DMS 273 treated with DMSO at 0.1 percent for 48 hours (cell line): ENCODE data around the gene SLAIN1.

Experiments
- DNase-seq: peaks from one replicate; lab custom pipeline; 2025; lab: John Stamatoyannopoulos, UW

SLAIN1 gene

GRCh38 chr13:77714119-77714755, 16.8 kb downstream of the SLAIN1 start:
- no peak for DNase-seq

DNA sequence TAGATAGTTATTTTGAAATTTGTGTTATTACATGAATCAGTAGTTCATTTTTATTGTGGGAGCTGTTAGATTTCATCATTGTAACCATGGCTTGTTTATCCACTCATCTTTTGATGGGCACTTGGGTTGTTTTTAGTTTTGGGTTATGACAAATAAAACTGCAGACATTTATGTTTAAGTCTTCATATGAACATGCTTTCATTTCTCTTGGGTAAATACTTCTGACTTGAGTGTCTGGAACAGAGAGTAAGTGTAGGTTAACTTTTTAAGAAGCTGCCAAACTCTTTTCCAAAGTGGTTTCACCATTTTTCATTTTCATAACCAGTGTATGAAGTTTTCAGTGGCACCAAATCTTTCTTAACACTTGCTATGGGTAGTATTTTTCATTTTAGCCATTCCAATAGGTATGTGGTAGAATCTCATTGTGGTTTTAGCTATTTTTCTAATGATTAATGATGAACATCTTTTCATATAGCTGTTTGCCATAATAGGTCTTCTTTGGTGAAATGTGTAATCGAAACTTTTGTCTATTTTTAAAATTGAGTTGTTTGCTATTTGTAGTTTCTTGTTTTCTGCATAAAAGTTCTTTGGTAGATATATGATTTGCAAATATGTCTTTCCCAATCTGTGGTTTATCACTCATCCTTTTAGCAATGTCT, 17.9 kb downstream of the SLAIN1 start:
- no peak for DNase-seq

DNA sequence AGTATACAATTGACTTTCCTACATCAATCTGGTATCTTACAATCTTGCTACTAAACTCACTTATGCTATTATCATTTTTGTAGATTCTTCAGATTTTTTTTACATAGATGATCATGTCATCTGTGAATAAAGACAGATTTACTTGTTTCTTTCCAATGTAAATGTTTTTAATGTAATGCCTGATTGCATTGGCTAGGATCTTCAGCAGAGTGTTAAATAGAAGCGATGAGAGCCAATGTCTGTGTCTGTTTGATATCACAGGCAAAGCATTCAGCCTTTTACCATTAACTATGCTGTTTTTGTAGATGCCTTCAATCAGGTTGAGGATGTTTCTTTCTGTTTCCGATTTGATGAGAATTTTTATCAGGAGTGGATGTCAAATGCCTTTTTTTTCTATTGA, 19.2 kb downstream of the SLAIN1 start:
- no peak for DNase-seq

DNA sequence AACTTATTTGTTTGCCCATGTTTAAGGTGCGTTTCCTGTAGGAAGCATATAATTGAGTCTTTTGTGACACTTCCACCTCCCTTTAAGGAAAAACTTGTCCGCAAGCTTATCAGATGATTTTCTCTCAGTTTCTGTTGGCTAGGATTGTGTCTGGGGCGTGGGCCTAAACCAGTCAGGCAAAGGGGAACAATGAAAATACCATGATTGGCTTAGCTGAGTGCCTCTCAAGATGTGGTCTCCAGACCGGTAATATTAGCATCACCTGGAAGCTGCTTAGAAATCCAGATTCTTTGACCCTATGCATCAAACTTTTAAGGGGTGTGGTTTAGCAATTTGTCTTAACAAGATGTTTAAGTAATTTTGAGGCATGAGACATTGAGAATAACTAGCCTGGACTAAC, 20.0 kb downstream of the SLAIN1 start:
- no peak for DNase-seq

- DNase-seq: no peak
These were observed 21.6 kb downstream of the SLAIN1 start for GRCh38 chr13:77719128-77719527.

- DNase-seq: no peak
These were observed 23.5 kb downstream of the SLAIN1 start for GRCh38 chr13:77720988-77721387.

DNA sequence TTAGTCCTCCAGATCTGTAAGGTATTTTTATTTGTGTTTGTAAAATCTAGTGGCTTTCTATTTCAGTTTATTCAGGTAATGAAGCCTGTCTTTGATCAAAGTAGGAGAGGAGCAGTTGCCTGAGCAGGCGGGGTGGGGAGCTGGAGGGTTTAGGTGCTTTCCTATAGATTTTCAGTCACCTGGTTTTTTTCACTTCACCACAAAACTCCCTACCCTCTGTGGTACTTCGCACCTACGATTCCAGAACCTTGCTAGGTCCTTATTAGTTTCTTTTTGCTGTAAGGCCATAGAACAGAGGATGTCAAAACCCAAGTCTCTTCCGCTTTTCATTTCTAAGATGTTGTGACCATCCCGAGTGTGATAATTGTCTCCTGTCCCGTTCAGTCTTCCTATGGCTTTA, 26.6 kb downstream of the SLAIN1 start:
- DNase-seq: no peak

GRCh38 chr13:77725071-77725470, 27.6 kb downstream of the SLAIN1 start:
- DNase-seq: no peak

- peak; percentile 84 for DNase-seq
These were observed 31.0 kb downstream of the SLAIN1 start for GRCh38 chr13:77728265-77729125.

GRCh38 chr13:77729502-77730221, 32.2 kb downstream of the SLAIN1 start:
- DNase-seq: no peak

GRCh38 chr13:77730572-77730971, 33.1 kb downstream of the SLAIN1 start:
- DNase-seq: no peak

DNA sequence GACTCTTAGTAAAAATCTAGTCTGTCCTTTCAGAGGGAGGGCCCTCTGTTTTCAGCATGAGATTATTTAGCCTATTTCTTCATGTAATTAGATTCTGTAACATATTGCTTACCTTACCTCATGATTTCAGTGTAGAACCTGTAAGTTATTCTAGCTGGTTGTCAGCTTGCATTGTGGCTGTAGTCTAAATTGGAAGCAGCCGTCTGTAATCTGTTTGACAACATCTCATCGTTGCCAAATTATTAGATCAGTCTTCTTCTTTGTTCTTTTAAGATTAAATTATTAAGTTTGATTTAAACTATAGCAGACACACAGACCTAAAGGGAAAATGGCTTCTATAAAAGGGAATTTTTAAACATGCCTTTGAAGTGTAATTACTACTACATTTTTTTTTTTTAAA, 34.8 kb downstream of the SLAIN1 start:
- DNase-seq: no peak

GRCh38 chr13:77733674-77734073, 36.2 kb downstream of the SLAIN1 start:
- DNase-seq: peak; percentile 93

GRCh38 chr13:77737583-77738200, 40.2 kb downstream of the SLAIN1 start:
- DNase-seq: no peak

DNA sequence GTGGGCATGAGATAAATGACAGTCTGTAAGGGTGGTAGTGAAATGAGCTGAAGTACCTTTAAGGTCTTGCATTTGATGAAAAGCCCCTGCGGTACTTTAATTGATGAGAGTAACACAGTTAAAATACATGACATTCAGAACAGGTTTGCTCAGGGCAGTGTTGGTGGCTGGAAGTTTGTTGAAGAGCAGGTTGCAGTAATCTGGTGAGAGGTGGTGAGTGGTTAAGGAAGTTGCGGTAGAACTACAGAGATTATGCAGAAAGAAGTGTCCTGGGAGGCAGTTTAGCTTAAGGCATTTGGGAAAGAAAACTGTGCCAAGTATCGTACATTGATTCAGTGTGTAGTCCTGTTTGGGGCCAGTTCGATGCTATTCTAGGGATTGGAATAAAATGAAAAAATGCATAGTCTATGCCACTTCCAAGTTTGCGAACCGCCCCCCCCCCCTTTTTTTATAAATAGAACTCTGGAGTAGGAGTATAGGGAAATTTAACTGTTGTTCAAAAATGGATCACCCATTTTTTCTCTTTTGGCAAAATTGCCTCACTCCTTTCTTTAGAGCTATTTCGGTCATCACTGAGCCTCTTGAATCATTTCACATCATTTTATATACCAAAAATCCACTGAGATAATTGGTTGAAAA, 42.7 kb downstream of the SLAIN1 start:
- DNase-seq: no peak

DNA sequence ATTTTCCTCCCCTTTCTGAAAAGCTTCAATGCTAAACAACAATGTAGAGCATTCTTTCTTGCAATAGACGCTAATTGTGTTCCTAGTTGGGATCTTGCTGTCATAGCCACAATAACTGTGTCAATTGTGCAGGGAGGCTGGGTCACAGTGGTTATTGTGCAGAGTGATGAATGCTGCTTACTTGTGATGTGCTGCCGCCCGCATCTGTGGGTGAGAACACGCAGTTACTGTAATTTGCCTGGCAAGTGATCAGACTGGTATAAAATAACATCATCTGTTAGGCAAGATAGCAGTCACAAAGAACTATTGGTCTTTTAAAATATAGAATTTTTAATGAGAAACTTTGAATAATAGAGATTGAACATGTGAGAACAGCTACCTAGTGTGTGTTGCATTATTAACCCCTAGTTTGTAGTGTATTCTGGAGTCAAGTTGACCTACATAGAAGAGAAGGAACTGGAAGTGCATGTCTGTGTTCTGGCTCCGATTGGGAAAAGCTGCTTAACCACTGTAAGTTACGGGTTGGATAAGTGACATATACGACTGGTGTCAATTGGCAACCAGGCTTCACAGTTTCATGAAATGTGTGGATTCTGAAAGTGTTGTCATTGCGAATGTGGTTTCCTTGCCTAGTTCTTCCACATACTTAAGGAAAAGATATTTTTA, 43.6 kb downstream of the SLAIN1 start:
- DNase-seq: no peak

DNA sequence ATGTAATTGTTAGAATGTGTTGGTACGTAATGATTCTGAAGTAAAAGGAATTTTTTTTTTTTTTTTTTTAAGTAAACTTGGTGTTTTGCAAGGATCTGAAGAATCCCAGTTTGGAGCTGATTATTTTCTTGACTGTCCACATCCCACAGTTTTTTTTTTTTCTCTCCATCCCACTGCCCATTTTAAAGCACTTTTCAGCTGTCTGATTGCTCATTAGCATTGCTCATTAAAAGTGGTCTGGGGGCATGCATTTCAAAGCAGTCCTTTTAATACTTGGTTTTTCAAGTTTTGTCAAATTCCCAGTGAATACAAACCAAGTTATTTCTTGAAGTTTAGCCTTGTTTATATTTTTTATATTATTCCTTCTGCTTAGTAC, 44.1 kb downstream of the SLAIN1 start:
- no peak for DNase-seq

GRCh38 chr13:77742801-77743200, 45.3 kb downstream of the SLAIN1 start:
- no peak for DNase-seq

DNA sequence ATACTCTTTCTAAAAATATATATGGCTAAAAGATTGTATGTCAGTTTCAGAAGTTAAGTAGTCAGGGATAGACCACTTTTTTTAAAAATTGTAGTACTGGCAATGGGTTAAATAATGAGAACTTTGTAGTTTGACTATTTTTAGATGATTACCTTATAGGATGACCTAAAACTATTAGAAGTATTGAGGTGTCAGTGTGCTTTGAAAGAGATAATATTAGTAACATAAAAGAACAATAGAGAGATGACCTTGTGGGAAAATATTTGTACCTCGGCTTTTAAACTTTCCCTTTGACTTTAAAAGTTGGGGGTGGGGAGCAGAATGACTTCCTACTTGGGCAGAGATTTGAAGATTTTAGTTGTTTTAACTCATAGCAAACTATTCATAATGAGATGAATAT, 48.3 kb downstream of the SLAIN1 start:
- DNase-seq: no peak

DNA sequence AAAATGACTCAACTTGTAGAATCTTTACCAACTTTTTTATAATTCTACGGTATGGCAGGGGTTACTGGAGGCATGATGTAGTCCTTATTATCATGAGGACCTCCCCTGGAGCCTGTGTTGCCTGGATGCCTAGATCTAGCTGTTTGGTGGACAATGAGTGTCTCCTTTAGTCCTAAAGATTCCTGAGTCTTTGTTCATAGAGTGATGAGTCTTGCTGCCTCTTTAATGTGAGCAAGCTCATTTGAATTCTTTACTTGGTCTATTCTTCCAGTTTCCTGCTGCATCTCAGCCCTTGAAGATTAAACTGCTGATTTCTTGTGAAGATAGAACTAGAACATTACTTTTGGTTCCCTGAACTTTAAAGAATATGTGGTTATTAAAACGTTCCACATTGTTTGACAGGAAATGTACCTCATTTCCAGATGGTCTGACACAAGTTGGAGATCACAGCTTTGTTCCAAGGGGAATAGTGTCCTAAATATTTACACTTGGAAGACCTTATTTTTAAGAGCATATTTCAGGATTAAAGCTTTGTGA, 51.9 kb downstream of the SLAIN1 start:
- DNase-seq: no peak
